ENCODE measurements around the gene SLC9A9. TPM values are rescaled to one million over a fixed set of nuclear protein-coding genes. Genes with fewer than 3 reads are reported as not detected.

SLC9A9 gene
- polyA plus RNA-seq, 1 donor (not counting 4 experiments of a cell fraction or from before 2014, with no cell fraction given), result 5.2 TPM

- dilution Hi-C loops (cut with MboI; ENCODE audit: extremely low pct_ligation_motif_present, low sequenced_read_pairs), result no loop called here
- no peaks in the 10 kb centered on the region for H3K9me1 ChIP-seq (ENCODE audit: control insufficient read depth, extremely low read depth, insufficient read depth, low read length)
- no peaks in the 10 kb centered on the region for H3K79me2 ChIP-seq (ENCODE audit: control insufficient read depth, insufficient read depth, low read length)
- DNase-seq (ENCODE audit: low read depth, low spot score) (no peak), FAIRE-seq (no peak)
- no peak overlapping the region for H3K4me2 ChIP-seq (ENCODE audit: control insufficient read depth, extremely low read depth, insufficient read depth, low read depth, low read length)
- no peak overlapping the region for H3K27ac ChIP-seq (ENCODE audit: control insufficient read depth, insufficient read depth, low read length)
- no peak overlapping the region for H3K9ac ChIP-seq (ENCODE audit: control insufficient read depth, extremely low read depth, insufficient read depth, low read length)
- no peaks in the 10 kb centered on the region for H3K27me3 ChIP-seq (ENCODE audit: control insufficient read depth, extremely low read depth, insufficient read depth, low read length)
- no peak for TF ChIP-seq EZH2 (IDR thresholded peaks at IDR 0.05; ENCODE audit: low read length)
- TF ChIP-seq CTCF (optimal IDR thresholded peaks at IDR 0.05 in 1 of 3, IDR thresholded peaks at IDR 0.05 in 1 of 3, conservative IDR thresholded peaks at IDR 0.05 in 1 of 3; ENCODE audit: extremely low read depth in 1 of 3, insufficient read depth in 2 of 3, low read length in 3 of 3), result no peak
- H3K9me3 ChIP-seq (ENCODE audit: control insufficient read depth, low read depth, low read length), result no peaks in the 10 kb centered on the region
- no peaks in the 10 kb centered on the region for H3K36me3 ChIP-seq (ENCODE audit: control insufficient read depth in 2 of 2, extremely low read depth in 1 of 2, insufficient read depth in 2 of 2, low read length in 2 of 2)
- H3K4me3 ChIP-seq (ENCODE audit: control insufficient read depth in 2 of 3, extremely low read depth in 1 of 3, insufficient read depth in 2 of 3, low read depth in 1 of 3, low read length in 3 of 3), result no peak overlapping the region
- peaks cover 3% of the 10 kb centered on the region for H3K4me1 ChIP-seq (ENCODE audit: control insufficient read depth, extremely low read depth, insufficient read depth, low read length)
- H4K20me1 ChIP-seq (ENCODE audit: control insufficient read depth, extremely low read depth, insufficient read depth, low read length), result no peaks in the 10 kb centered on the region
- no peak overlapping the region for H2AFZ ChIP-seq (ENCODE audit: control insufficient read depth, low read length)
Observed at GRCh38 chr3:143276592-143276991, 571.7 kb downstream of the SLC9A9 start.

- dilution Hi-C loops (cut with MboI; ENCODE audit: extremely low pct_ligation_motif_present, low sequenced_read_pairs), result no loop called here
- no peaks in the 10 kb centered on the region for H4K20me1 ChIP-seq (ENCODE audit: control insufficient read depth, extremely low read depth, insufficient read depth, low read length)
- FAIRE-seq, result no peak
- no peak overlapping the region for H2AFZ ChIP-seq (ENCODE audit: control insufficient read depth, low read length)
- no peaks in the 10 kb centered on the region for H3K79me2 ChIP-seq (ENCODE audit: control insufficient read depth, insufficient read depth, low read length)
- H3K27ac ChIP-seq (ENCODE audit: control insufficient read depth, insufficient read depth, low read length), result no peak overlapping the region
- H3K4me3 ChIP-seq (ENCODE audit: control insufficient read depth in 2 of 3, extremely low read depth in 1 of 3, insufficient read depth in 2 of 3, low read depth in 1 of 3, low read length in 3 of 3), result no peak overlapping the region
- TF ChIP-seq CTCF (optimal IDR thresholded peaks at IDR 0.05 in 1 of 3, IDR thresholded peaks at IDR 0.05 in 1 of 3, conservative IDR thresholded peaks at IDR 0.05 in 1 of 3; ENCODE audit: extremely low read depth in 1 of 3, insufficient read depth in 2 of 3, low read length in 3 of 3) (no peak), EZH2 (IDR thresholded peaks at IDR 0.05; ENCODE audit: low read length) (no peak)
- H3K4me2 ChIP-seq (ENCODE audit: control insufficient read depth, extremely low read depth, insufficient read depth, low read depth, low read length), result no peak overlapping the region
- no peaks in the 10 kb centered on the region for H3K9me1 ChIP-seq (ENCODE audit: control insufficient read depth, extremely low read depth, insufficient read depth, low read length)
- peaks cover 3% of the 10 kb centered on the region for H3K4me1 ChIP-seq (ENCODE audit: control insufficient read depth, extremely low read depth, insufficient read depth, low read length)
- H3K9me3 ChIP-seq (ENCODE audit: control insufficient read depth, low read depth, low read length), result no peaks in the 10 kb centered on the region
- no peak overlapping the region for H3K9ac ChIP-seq (ENCODE audit: control insufficient read depth, extremely low read depth, insufficient read depth, low read length)
- no peaks in the 10 kb centered on the region for H3K36me3 ChIP-seq (ENCODE audit: control insufficient read depth in 2 of 2, extremely low read depth in 1 of 2, insufficient read depth in 2 of 2, low read length in 2 of 2)
- no peak for DNase-seq (ENCODE audit: low read depth, low spot score)
- no peaks in the 10 kb centered on the region for H3K27me3 ChIP-seq (ENCODE audit: control insufficient read depth, extremely low read depth, insufficient read depth, low read length)
Observed at GRCh38 chr3:143273975-143274690, 574.1 kb downstream of the SLC9A9 start.

All from keratinocyte (primary cell).